ENCODE data around the gene LRP8. TPM values are rescaled to one million over a fixed set of nuclear protein-coding genes. Genes with fewer than 3 reads are reported as not detected.

Gene LRP8
- total and polyA plus RNA-seq, 2 of the 4 experiments (the other 2 are of a cell fraction): 12.0 to 12.1 TPM

DNA sequence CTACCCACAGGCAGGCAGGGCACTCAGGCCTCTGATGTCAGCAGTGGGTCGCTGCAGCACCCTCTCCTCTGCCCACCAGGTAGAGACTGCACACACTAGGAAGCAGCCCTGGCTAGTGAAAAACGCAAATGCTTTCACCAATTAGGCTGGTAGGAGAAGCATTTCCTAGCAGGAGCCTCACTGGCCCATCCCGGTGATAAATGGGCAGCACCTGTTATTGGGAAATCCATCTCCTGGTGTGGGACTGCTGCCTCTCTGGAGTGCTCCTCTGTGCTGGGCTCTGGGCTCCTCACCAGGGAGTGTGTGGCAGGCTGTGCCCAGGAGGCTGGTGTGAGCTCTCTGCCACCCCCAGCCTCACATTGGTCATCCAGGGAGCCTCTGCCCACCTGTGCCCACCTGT is 28.6 kb downstream of the LRP8 start:
- Histone ChIP-seq H3K9me1 (ENCODE audit: insufficient read depth, low read length) (peaks cover 9% of the 10 kb centered on the region), H3K4ac (ENCODE audit: low read depth, low read length) (no peak overlapping the region), H3K18ac (ENCODE audit: low read depth, low read length) (no peak overlapping the region), H2AFZ (replicated peaks; ENCODE audit: low read length, poor library complexity) (no peak overlapping the region), H2BK20ac (ENCODE audit: low read depth, low read length) (no peak overlapping the region), H4K91ac (ENCODE audit: insufficient read depth, low read depth, low read length) (no peak overlapping the region), H3K14ac (replicated peaks; ENCODE audit: low read depth, low read length) (no peak overlapping the region), H4K8ac (ENCODE audit: low read depth in 2 of 2, low read length in 2 of 2) (no peak overlapping the region), H3K27me3 (ENCODE audit: control insufficient read depth, insufficient read depth, low read length) (no peaks in the 10 kb centered on the region), H4K5ac (ENCODE audit: low read depth, low read length) (no peak overlapping the region), H3K4me3 (ENCODE audit: insufficient read depth, low read depth, low read length) (no peak overlapping the region), H2BK5ac (ENCODE audit: low read depth, low read length, poor library complexity, severe bottlenecking) (no peak overlapping the region), H3K9ac (ENCODE audit: low read depth, low read length) (no peak overlapping the region), H3K23ac (ENCODE audit: low read depth, low read length) (no peak overlapping the region), H3K9me3 (ENCODE audit: control insufficient read depth, insufficient read depth, low read length) (no peaks in the 10 kb centered on the region), H4K20me1 (ENCODE audit: insufficient read depth, low read length) (peaks cover 2% of the 10 kb centered on the region), H2AK5ac (ENCODE audit: low read depth, low read length) (no peak overlapping the region), H2AK9ac (replicated peaks; ENCODE audit: low read depth, low read length, poor library complexity) (peak overlapping the region; percentile 34), H3K56ac (ENCODE audit: extremely low read depth, insufficient read depth, low read length) (no peak overlapping the region), H3K27ac (ENCODE audit: insufficient read depth, low read length) (no peak overlapping the region), H3K36me3 (ENCODE audit: control insufficient read depth, insufficient read depth, low read length) (no peaks in the 10 kb centered on the region), H3K4me1 (ENCODE audit: control insufficient read depth, insufficient read depth, low read length) (peaks cover 14% of the 10 kb centered on the region), H2BK120ac (ENCODE audit: low read depth, low read length) (no peak overlapping the region), H2BK15ac (ENCODE audit: low read depth, low read length) (no peak overlapping the region), H3K4me2 (ENCODE audit: low read depth, low read length) (no peak overlapping the region), H3K79me1 (ENCODE audit: low read depth in 1 of 2, low read length in 2 of 2) (peaks cover 8 to 11% of the 10 kb centered on the region in 2 experiments; a peak in 2 of 4 replicates)
- 80% methylated on average over 2 of the region's 3 CpGs; no CpG with 5 or more reads in 1 of the 2 experiments for WGBS, 2 experiments (ENCODE audit: extremely low coverage in 2 of 2, insufficient read length in 1 of 2)
- intact Hi-C loops (cut with micrococcal nuclease): no loop called here
- ATAC-seq (ENCODE audit: low read depth) (no peak), DNase-seq (no peak)
- ChIA-PET POLR2A (ENCODE audit: unreplicated experiment) (no interaction called here), CTCF (no interaction called here)
- dilution Hi-C loops (cut with HindIII; ENCODE audit: low sequenced_read_pairs, unreplicated experiment): no loop called here
- no TSS peak for BruUV-seq (replicated peaks)
- TF ChIP-seq MAZ (IDR thresholded peaks at IDR 0.05; ENCODE audit: borderline replicate concordance, low read depth, low read length): no peak
- no peak for TF ChIP-seq CEBPB (IDR thresholded peaks at IDR 0.05; ENCODE audit: low read depth, low read length)
- TF ChIP-seq BHLHE40 (IDR thresholded peaks at IDR 0.05; ENCODE audit: low read depth, low read length): no peak
- TF ChIP-seq RCOR1 (IDR thresholded peaks at IDR 0.05; ENCODE audit: insufficient replicate concordance, low read length): no peak
- TF ChIP-seq RFX5 (IDR thresholded peaks at IDR 0.05; ENCODE audit: low read depth, low read length): no peak
- TF ChIP-seq, protein P1, sequence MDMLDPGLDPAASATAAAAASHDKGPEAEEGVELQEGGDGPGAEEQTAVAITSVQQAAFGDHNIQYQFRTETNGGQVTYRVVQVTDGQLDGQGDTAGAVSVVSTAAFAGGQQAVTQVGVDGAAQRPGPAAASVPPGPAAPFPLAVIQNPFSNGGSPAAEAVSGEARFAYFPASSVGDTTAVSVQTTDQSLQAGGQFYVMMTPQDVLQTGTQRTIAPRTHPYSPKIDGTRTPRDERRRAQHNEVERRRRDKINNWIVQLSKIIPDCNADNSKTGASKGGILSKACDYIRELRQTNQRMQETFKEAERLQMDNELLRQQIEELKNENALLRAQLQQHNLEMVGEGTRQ (IDR thresholded peaks at IDR 0.05; ENCODE audit: low read depth, low read length): no peak
- no peak for TF ChIP-seq FOS (IDR thresholded peaks at IDR 0.05; ENCODE audit: low read depth, low read length)
- TF ChIP-seq RAD21 (IDR thresholded peaks at IDR 0.05; ENCODE audit: low read length): no peak
- no peak for TF ChIP-seq MAFK (IDR thresholded peaks at IDR 0.05; ENCODE audit: low read depth, low read length)
- no peak for TF ChIP-seq CHD1 (IDR thresholded peaks at IDR 0.05; ENCODE audit: low read depth, low read length)
- TF ChIP-seq SMC3 (IDR thresholded peaks at IDR 0.05; ENCODE audit: low read depth, low read length): no peak
- no peak for TF ChIP-seq MXI1 (IDR thresholded peaks at IDR 0.05; ENCODE audit: borderline replicate concordance, low read depth, low read length)
- TF ChIP-seq, protein P2, sequence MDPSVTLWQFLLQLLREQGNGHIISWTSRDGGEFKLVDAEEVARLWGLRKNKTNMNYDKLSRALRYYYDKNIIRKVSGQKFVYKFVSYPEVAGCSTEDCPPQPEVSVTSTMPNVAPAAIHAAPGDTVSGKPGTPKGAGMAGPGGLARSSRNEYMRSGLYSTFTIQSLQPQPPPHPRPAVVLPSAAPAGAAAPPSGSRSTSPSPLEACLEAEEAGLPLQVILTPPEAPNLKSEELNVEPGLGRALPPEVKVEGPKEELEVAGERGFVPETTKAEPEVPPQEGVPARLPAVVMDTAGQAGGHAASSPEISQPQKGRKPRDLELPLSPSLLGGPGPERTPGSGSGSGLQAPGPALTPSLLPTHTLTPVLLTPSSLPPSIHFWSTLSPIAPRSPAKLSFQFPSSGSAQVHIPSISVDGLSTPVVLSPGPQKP (IDR thresholded peaks at IDR 0.05; ENCODE audit: borderline replicate concordance, low read depth, low read length): no peak
- TF ChIP-seq NFE2L2 (IDR thresholded peaks at IDR 0.05; ENCODE audit: low read depth, low read length): no peak
- TF ChIP-seq POLR2A (IDR thresholded peaks at IDR 0.05; ENCODE audit: low read depth, low read length): no peak
- TF ChIP-seq, protein P3, sequence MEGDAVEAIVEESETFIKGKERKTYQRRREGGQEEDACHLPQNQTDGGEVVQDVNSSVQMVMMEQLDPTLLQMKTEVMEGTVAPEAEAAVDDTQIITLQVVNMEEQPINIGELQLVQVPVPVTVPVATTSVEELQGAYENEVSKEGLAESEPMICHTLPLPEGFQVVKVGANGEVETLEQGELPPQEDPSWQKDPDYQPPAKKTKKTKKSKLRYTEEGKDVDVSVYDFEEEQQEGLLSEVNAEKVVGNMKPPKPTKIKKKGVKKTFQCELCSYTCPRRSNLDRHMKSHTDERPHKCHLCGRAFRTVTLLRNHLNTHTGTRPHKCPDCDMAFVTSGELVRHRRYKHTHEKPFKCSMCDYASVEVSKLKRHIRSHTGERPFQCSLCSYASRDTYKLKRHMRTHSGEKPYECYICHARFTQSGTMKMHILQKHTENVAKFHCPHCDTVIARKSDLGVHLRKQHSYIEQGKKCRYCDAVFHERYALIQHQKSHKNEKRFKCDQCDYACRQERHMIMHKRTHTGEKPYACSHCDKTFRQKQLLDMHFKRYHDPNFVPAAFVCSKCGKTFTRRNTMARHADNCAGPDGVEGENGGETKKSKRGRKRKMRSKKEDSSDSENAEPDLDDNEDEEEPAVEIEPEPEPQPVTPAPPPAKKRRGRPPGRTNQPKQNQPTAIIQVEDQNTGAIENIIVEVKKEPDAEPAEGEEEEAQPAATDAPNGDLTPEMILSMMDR (conservative IDR thresholded peaks at IDR 0.05; ENCODE audit: low read depth, low read length): no peak
- in situ Hi-C loops (cut with MboI; ENCODE audit: low sequenced_read_pairs): no loop called here

All from IMR-90 (cell line).